PC-9 (cell line): ENCODE results near the gene STK16.

Experiments
- EZH2 ChIP-seq: fragments of 200-600 bp; sonication (generic); IDR thresholded peaks from 2 replicates; pipeline ENCODE4 v1.8.0; 2017; ENCODE audit warnings: antibody characterized with exemption, low read depth
- TF ChIP-seq, protein P1 (sequence below): fragments of 200-600 bp; sonication (generic); conservative IDR thresholded peaks from 2 replicates; pipeline ENCODE4 v1.6.1; 2017; ENCODE audit warnings: mixed run types, antibody characterized with exemption, mild to moderate bottlenecking, moderate library complexity

DNA sequence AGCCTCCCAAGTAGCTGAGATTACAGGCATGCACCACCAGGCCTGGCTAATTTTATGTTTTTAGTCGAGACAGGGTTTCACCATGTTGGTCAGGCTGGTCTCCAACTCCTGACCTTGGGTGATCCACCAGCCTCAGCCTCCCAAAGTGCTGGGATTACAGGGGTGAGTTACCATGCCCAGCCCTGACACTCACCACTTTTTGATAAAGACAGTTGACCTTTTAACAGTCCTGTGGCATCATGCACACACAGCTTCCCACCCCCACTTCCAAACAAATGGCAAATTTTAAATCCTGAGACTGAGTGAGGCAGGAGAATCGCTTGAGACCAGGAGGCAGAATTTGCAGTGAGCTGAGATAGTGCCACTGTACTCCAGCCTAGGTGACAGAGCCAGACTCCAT lies 27.7 kb downstream of the STK16 start:
- TF ChIP-seq EZH2: no peak
- TF ChIP-seq, protein P1, sequence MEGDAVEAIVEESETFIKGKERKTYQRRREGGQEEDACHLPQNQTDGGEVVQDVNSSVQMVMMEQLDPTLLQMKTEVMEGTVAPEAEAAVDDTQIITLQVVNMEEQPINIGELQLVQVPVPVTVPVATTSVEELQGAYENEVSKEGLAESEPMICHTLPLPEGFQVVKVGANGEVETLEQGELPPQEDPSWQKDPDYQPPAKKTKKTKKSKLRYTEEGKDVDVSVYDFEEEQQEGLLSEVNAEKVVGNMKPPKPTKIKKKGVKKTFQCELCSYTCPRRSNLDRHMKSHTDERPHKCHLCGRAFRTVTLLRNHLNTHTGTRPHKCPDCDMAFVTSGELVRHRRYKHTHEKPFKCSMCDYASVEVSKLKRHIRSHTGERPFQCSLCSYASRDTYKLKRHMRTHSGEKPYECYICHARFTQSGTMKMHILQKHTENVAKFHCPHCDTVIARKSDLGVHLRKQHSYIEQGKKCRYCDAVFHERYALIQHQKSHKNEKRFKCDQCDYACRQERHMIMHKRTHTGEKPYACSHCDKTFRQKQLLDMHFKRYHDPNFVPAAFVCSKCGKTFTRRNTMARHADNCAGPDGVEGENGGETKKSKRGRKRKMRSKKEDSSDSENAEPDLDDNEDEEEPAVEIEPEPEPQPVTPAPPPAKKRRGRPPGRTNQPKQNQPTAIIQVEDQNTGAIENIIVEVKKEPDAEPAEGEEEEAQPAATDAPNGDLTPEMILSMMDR: no peak
